Transverse colon (tissue), 4 donors: ENCODE results near the gene MTMR10. TPM values are rescaled to one million over a fixed set of nuclear protein-coding genes. Genes with fewer than 3 reads are reported as not detected.

ENCODE experiments used
- DNase-seq: peaks from one replicate; pipeline ENCODE4 v3.0.0-alpha.2; 2019
- H3K27ac ChIP-seq, 4 donors: fragments of 200-600 bp; sonication (generic); 2 replicates each; pipeline ENCODE4 v1.5.1; 2016 to 2018; ENCODE audit warnings: inconsistent platforms in 4 of 4
- H3K27me3 ChIP-seq: fragments of 200-600 bp; sonication (generic); 2 replicates; pipeline ENCODE4 v1.5.1; 2017; ENCODE audit warnings: inconsistent platforms
- H3K36me3 ChIP-seq, 4 donors: fragments of 200-600 bp; sonication (generic); 2 replicates each; pipeline ENCODE4 v1.5.1; 2017 to 2019; ENCODE audit warnings: inconsistent platforms in 4 of 4
- H3K4me1 ChIP-seq, 4 donors: fragments of 200-600 bp; sonication (generic); 2 replicates each; pipeline ENCODE4 v1.5.1; 2017 to 2020; ENCODE audit warnings: inconsistent platforms in 4 of 4
- H3K4me3 ChIP-seq, 4 donors: fragments of 200-600 bp; sonication (generic); 1 replicate in 1 of 4; 2 replicates in 3 of 4; pipeline versions ENCODE4 v1.5.1 to v1.6.1; 2017 to 2019; ENCODE audit warnings: inconsistent platforms in 4 of 4
- H3K9me3 ChIP-seq, 2 donors: fragments of 200-600 bp; sonication (generic); 2 replicates each; pipeline ENCODE4 v1.5.1; 2017 to 2019; ENCODE audit warnings: inconsistent platforms in 2 of 2
- CTCF ChIP-seq, 5 experiments: fragments of 200-600 bp in 3 of 5; fragments of 450-650 bp in 2 of 5; sonication (generic) in 3 of 5; IDR thresholded peaks; 1 replicate in 2 of 5; 2 replicates in 3 of 5; pipeline ENCODE4 v1.5.1; 2016 to 2017; ENCODE audit warnings: antibody characterized with exemption in 5 of 5, inconsistent platforms in 3 of 5, mild to moderate bottlenecking in 2 of 5, moderate library complexity in 1 of 5
- EP300 ChIP-seq: sonication (generic); formaldehyde crosslinking; IDR thresholded peaks from one replicate; pipeline ENCODE4 v1.6.1; 2017; ENCODE audit warnings: antibody characterized with exemption, low read depth
- POLR2A ChIP-seq: fragments of 450-650 bp; IDR thresholded peaks from one replicate; pipeline ENCODE4 v1.6.1; 2016; ENCODE audit warnings: antibody characterized with exemption, mild to moderate bottlenecking, moderate library complexity
- POLR2AphosphoS5 ChIP-seq, 3 donors: sonication (generic); formaldehyde crosslinking; IDR thresholded peaks; one replicate each; pipeline ENCODE4 v1.6.1; 2016; ENCODE audit warnings: antibody characterized with exemption in 3 of 3
- WGBS, 2 donors: methylation state at CpG; one replicate each; pipeline ENCODE4 v1.1.5; 2018; ENCODE audit warnings: low coverage in 1 of 2; 5-methylcytosine and 5-hydroxymethylcytosine counted together
- in situ Hi-C, 4 donors: fragments of 200-750 bp; cut with MboI; loops; one replicate each; pipeline versions ENCODE4 v1.15.0 to v1.15.1; 2017; ENCODE audit warnings: low sequenced_read_pairs in 3 of 4, low pct_ligation_motif_present in 1 of 4, low pct_unique_long_range_greater_than_20kb in 1 of 4
- intact Hi-C: fragments of 100-400 bp; cut with DNase I; formaldehyde crosslinking; loops from one replicate; pipeline ENCODE4 v1.15.1; 2023; ENCODE audit warnings: low total_unique reads
- total RNA-seq, 4 donors: library from RNA; depleted of rRNA; stranded (reverse); fragments of >200 nt; gene quantifications; one replicate each; pipeline ENCODE4 v1.1.0, GENCODE V29; 2016

The MTMR10 gene
- total RNA-seq, 4 donors from 2014 or later = 11.1 to 40.8 (median 32.7) TPM

GRCh38 chr15:30918366-30918765 lies 73.1 kb downstream of the MTMR10 start:
- no peak for DNase-seq
- Histone ChIP-seq H3K27me3 (no peaks in the 10 kb centered on the region), H3K36me3 (peaks cover 0 to 28% (median 5%) of the 10 kb centered on the region in 4 donors), H3K4me1 (peaks cover 0 to 6% (median 1%) of the 10 kb centered on the region in 4 donors), H3K9me3 (no peaks in the 10 kb centered on the region), H3K27ac (no peak overlapping the region), H3K4me3 (no peak overlapping the region)
- WGBS, 2 donors = 90 to 92% methylated on average over 5 of the region's 5 CpGs
- intact Hi-C loops (no loop called here), in situ Hi-C loops (no loop called here)
- TF ChIP-seq POLR2A = no peak
- TF ChIP-seq CTCF (IDR thresholded peaks at IDR 0.05) = no peak
- no peak for TF ChIP-seq EP300
- no peak for TF ChIP-seq POLR2AphosphoS5 (IDR thresholded peaks at IDR 0.05)

- in situ Hi-C loops = no loop called here
- Histone ChIP-seq H3K36me3 (peaks cover 0 to 28% (median 5%) of the 10 kb centered on the region in 4 donors), H3K27ac (no peak overlapping the region), H3K4me3 (no peak overlapping the region), H3K27me3 (no peaks in the 10 kb centered on the region), H3K4me1 (peaks cover 0 to 1% (median 0%) of the 10 kb centered on the region in 4 donors), H3K9me3 (no peaks in the 10 kb centered on the region)
- no peak for TF ChIP-seq CTCF (IDR thresholded peaks at IDR 0.05)
- no peak for TF ChIP-seq EP300
- TF ChIP-seq POLR2A = no peak
- TF ChIP-seq POLR2AphosphoS5 (IDR thresholded peaks at IDR 0.05) = no peak
- DNase-seq = no peak
- 88 to 95% methylated on average over 1 of the region's 1 CpG for WGBS, 2 donors
- intact Hi-C loops = no loop called here
Measured at GRCh38 chr15:30917675-30918074, 73.8 kb downstream of the MTMR10 start.

- H3K4me1 ChIP-seq = no peaks in the 10 kb centered on the region
- no peak overlapping the region for H3K4me3 ChIP-seq
- no peak for TF ChIP-seq POLR2AphosphoS5 (IDR thresholded peaks at IDR 0.05)
- no peak for TF ChIP-seq EP300
- no peak for TF ChIP-seq CTCF (IDR thresholded peaks at IDR 0.05)
- in situ Hi-C loops (no loop called here), intact Hi-C loops (no loop called here)
- WGBS, 2 donors = 70 to 79% methylated on average over 6 of the region's 6 CpGs
- H3K9me3 ChIP-seq = no peaks in the 10 kb centered on the region
- H3K27ac ChIP-seq = no peak overlapping the region
- peaks cover 0 to 28% (median 5%) of the 10 kb centered on the region in 4 donors for H3K36me3 ChIP-seq
- no peak for DNase-seq
- H3K27me3 ChIP-seq = no peaks in the 10 kb centered on the region
Measured at GRCh38 chr15:30917013-30917412, 74.4 kb downstream of the MTMR10 start.

- no peaks in the 10 kb centered on the region for H3K27me3 ChIP-seq
- H3K36me3 ChIP-seq = peaks cover 0 to 32% (median 9%) of the 10 kb centered on the region in 4 donors
- intact Hi-C loops (no loop called here), in situ Hi-C loops (no loop called here)
- no peaks in the 10 kb centered on the region for H3K9me3 ChIP-seq
- no peak overlapping the region for H3K4me3 ChIP-seq
- no peak for DNase-seq
- WGBS, 2 donors = 95 to 99% methylated on average over 9 of the region's 9 CpGs
- no peak overlapping the region for H3K27ac ChIP-seq
- no peak for TF ChIP-seq CTCF (IDR thresholded peaks at IDR 0.05)
- H3K4me1 ChIP-seq = no peaks in the 10 kb centered on the region
Measured at GRCh38 chr15:30913761-30914160, 77.7 kb downstream of the MTMR10 start.
